Neural cell (in vitro differentiated cells): ENCODE results near the gene BTBD16.

Experiments
- EP300 ChIP-seq: fragments of 450-650 bp; conservative IDR thresholded peaks from 2 replicates; pipeline ENCODE4 v1.6.1; 2014; ENCODE audit warnings: antibody characterized with exemption, mild to moderate bottlenecking, moderate library complexity; ENCODE audit not compliant: poor library complexity, severe bottlenecking
- EZH2 ChIP-seq: fragments of 200-600, 300-800 bp; shearing (Covaris generic), sonication (generic); IDR thresholded peaks from 2 replicates; pipeline ENCODE4 v1.6.1; 2014; ENCODE audit warnings: antibody characterized with exemption, low read length, borderline replicate concordance, mild to moderate bottlenecking; ENCODE audit not compliant: insufficient read depth, poor library complexity, severe bottlenecking
- MXI1 ChIP-seq: fragments of 450-650 bp; conservative IDR thresholded peaks from 2 replicates; pipeline ENCODE4 v1.6.1; 2014; ENCODE audit warnings: antibody characterized with exemption, mild to moderate bottlenecking; ENCODE audit not compliant: poor library complexity, severe bottlenecking
- POLR2AphosphoS5 ChIP-seq: IDR thresholded peaks from 2 replicates; pipeline ENCODE4 v1.6.1; 2012
- RAD21 ChIP-seq: fragments of 450-650 bp; conservative IDR thresholded peaks from 2 replicates; pipeline ENCODE4 v1.6.1; 2014; ENCODE audit warnings: antibody characterized with exemption, mild to moderate bottlenecking, moderate library complexity
- SMC3 ChIP-seq: fragments of 450-650 bp; conservative IDR thresholded peaks from 2 replicates; pipeline ENCODE4 v1.6.1; 2014; ENCODE audit warnings: antibody characterized with exemption, mild to moderate bottlenecking, moderate library complexity; ENCODE audit not compliant: poor library complexity
- TAF1 ChIP-seq: IDR thresholded peaks from 2 replicates; pipeline ENCODE4 v1.6.1; 2012; ENCODE audit warnings: low read depth
- TF ChIP-seq, protein P1 (sequence below): IDR thresholded peaks from 2 replicates; pipeline ENCODE4 v1.6.1; 2012; ENCODE audit warnings: borderline replicate concordance
- TF ChIP-seq, protein P2 (sequence below): fragments of 450-650 bp; IDR thresholded peaks from 2 replicates; pipeline ENCODE4 v1.5.1; 2014; ENCODE audit warnings: antibody characterized with exemption, mild to moderate bottlenecking, moderate library complexity; ENCODE audit not compliant: poor library complexity, severe bottlenecking

DNA sequence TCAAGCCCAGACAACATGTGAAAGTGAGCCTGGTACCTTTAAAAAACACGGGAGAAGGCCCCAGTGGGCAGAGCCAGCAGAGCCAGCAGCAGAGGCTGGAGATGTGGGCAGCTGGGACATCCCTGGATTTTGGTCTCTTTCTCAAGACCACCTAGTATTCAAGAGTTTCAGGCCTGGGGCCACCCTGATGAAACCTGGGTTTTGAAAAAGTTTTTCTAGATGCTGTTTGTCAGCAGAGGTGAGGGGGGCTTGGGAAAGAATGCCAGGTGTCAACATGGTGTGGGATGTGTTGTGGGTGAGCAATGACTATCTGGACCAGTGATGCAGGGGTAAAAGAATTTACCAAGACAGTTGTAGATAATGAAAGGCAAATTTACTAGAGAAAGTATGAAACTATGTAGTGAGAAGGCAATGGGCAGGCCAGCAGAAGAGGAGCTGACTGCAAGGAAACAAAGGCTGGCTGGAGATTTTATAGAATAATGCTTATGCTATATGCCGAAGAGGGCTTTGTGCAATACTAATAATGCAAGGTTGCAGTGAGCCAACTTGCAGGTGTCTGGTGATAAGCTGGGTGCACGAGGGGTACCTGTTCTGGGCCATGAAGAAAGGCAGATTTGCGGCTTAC, 75.3 kb downstream of the BTBD16 start:
- TF ChIP-seq EZH2: no peak
- no peak for TF ChIP-seq MXI1
- TF ChIP-seq POLR2AphosphoS5: no peak
- TF ChIP-seq, protein P1, sequence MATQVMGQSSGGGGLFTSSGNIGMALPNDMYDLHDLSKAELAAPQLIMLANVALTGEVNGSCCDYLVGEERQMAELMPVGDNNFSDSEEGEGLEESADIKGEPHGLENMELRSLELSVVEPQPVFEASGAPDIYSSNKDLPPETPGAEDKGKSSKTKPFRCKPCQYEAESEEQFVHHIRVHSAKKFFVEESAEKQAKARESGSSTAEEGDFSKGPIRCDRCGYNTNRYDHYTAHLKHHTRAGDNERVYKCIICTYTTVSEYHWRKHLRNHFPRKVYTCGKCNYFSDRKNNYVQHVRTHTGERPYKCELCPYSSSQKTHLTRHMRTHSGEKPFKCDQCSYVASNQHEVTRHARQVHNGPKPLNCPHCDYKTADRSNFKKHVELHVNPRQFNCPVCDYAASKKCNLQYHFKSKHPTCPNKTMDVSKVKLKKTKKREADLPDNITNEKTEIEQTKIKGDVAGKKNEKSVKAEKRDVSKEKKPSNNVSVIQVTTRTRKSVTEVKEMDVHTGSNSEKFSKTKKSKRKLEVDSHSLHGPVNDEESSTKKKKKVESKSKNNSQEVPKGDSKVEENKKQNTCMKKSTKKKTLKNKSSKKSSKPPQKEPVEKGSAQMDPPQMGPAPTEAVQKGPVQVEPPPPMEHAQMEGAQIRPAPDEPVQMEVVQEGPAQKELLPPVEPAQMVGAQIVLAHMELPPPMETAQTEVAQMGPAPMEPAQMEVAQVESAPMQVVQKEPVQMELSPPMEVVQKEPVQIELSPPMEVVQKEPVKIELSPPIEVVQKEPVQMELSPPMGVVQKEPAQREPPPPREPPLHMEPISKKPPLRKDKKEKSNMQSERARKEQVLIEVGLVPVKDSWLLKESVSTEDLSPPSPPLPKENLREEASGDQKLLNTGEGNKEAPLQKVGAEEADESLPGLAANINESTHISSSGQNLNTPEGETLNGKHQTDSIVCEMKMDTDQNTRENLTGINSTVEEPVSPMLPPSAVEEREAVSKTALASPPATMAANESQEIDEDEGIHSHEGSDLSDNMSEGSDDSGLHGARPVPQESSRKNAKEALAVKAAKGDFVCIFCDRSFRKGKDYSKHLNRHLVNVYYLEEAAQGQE: no peak
- TF ChIP-seq SMC3: no peak
- TF ChIP-seq, protein P2, sequence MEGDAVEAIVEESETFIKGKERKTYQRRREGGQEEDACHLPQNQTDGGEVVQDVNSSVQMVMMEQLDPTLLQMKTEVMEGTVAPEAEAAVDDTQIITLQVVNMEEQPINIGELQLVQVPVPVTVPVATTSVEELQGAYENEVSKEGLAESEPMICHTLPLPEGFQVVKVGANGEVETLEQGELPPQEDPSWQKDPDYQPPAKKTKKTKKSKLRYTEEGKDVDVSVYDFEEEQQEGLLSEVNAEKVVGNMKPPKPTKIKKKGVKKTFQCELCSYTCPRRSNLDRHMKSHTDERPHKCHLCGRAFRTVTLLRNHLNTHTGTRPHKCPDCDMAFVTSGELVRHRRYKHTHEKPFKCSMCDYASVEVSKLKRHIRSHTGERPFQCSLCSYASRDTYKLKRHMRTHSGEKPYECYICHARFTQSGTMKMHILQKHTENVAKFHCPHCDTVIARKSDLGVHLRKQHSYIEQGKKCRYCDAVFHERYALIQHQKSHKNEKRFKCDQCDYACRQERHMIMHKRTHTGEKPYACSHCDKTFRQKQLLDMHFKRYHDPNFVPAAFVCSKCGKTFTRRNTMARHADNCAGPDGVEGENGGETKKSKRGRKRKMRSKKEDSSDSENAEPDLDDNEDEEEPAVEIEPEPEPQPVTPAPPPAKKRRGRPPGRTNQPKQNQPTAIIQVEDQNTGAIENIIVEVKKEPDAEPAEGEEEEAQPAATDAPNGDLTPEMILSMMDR: no peak
- no peak for TF ChIP-seq EP300
- no peak for TF ChIP-seq RAD21
- TF ChIP-seq TAF1: no peak
